H1 (cell line): ENCODE measurements around the gene CDC14C. TPM values are rescaled to one million over a fixed set of nuclear protein-coding genes. Genes with fewer than 3 reads are reported as not detected.

Experiments used
- CTCF ChIA-PET: fragments of 300-600 bp; sonication (Branson Sonifier 250); formaldehyde crosslinking; loops from one replicate; lab custom pipeline; 2021; ENCODE audit not compliant: partially characterized antibody; lab: Charles Lee
- POLR2A ChIA-PET: fragments of 300-600 bp; sonication (Branson Sonifier 250); formaldehyde crosslinking; loops from one replicate; lab custom pipeline; 2021; ENCODE audit warnings: inconsistent platforms; ENCODE audit not compliant: partially characterized antibody; lab: Charles Lee
- DNase-seq, 2 experiments: peaks; one replicate each; pipeline versions ENCODE4 v3.0.0 to v3.0.0-alpha.2; 2010 to 2022; ENCODE audit warnings: low spot score in 2 of 2, low read depth in 1 of 2, mixed read lengths in 1 of 2
- FAIRE-seq: peaks from 2 replicates; lab custom pipeline; 2011; peaks lifted over from hg19 to GRCh38; lab: Jason Lieb, UNC
- H2AFZ ChIP-seq: 2 replicates; pipeline ENCODE4 v1.8.1; 2012; ENCODE audit warnings: low read length, inconsistent platforms
- H2AK5ac ChIP-seq: 2 replicates; pipeline ENCODE4 v1.6.1; 2013; ENCODE audit warnings: low read depth, low read length
- H2BK120ac ChIP-seq: replicated peaks from 2 replicates; pipeline ENCODE3; 2013; ENCODE audit warnings: low read depth, low read length, inconsistent platforms
- H2BK12ac ChIP-seq: 2 replicates; pipeline ENCODE4 v1.6.1; 2013; ENCODE audit warnings: low read depth, low read length
- H2BK15ac ChIP-seq: 2 replicates; pipeline ENCODE4 v1.6.1; 2013; ENCODE audit warnings: low read length
- H2BK20ac ChIP-seq: 2 replicates; pipeline ENCODE4 v1.6.1; 2013; ENCODE audit warnings: low read length
- H2BK5ac ChIP-seq: 2 replicates; pipeline ENCODE4 v1.6.1; 2013; ENCODE audit warnings: low read depth, low read length
- H3K14ac ChIP-seq: 2 replicates; pipeline ENCODE4 v1.6.1; 2013; ENCODE audit warnings: inconsistent platforms; ENCODE audit not compliant: insufficient read length
- H3K18ac ChIP-seq: 2 replicates; pipeline ENCODE4 v1.6.1; 2013; ENCODE audit warnings: low read length; ENCODE audit errors: extremely low read depth
- H3K23ac ChIP-seq: 2 replicates; pipeline ENCODE4 v1.6.1; 2013; ENCODE audit warnings: inconsistent platforms; ENCODE audit not compliant: insufficient read length
- H3K23me2 ChIP-seq: 2 replicates; pipeline ENCODE4 v1.6.1; 2013; ENCODE audit warnings: low read depth, low read length
- H3K27ac ChIP-seq: 2 replicates; pipeline ENCODE4 v1.6.1; 2011; ENCODE audit warnings: low read depth, low read length, inconsistent platforms
- H3K27me3 ChIP-seq, 4 experiments: replicated peaks in 1 of 4; 1 replicate in 1 of 4; 2 replicates in 3 of 4; pipeline versions ENCODE4 v1.6.1 to v1.8.1; 2011 to 2013; ENCODE audit warnings: low read length in 3 of 4, mild to moderate bottlenecking in 3 of 4, inconsistent platforms in 2 of 4, mixed read lengths in 2 of 4, moderate library complexity in 1 of 4; ENCODE audit not compliant: control insufficient read depth in 3 of 4, insufficient read depth in 3 of 4; ENCODE audit errors: extremely low read depth in 1 of 4
- H3K36me3 ChIP-seq, 4 experiments: 2 replicates each; pipeline versions ENCODE4 v1.6.1 to v1.8.1; 2011 to 2013; ENCODE audit warnings: mild to moderate bottlenecking in 4 of 4, low read length in 3 of 4, moderate library complexity in 2 of 4, control low read depth in 1 of 4, inconsistent platforms in 1 of 4; ENCODE audit not compliant: insufficient read depth in 4 of 4, control insufficient read depth in 2 of 4
- H3K4ac ChIP-seq: replicated peaks from 2 replicates; pipeline ENCODE3; 2013; ENCODE audit warnings: low read length, low read depth, mixed read lengths, inconsistent platforms; ENCODE audit not compliant: insufficient read length
- H3K4me1 ChIP-seq, 4 experiments: replicated peaks in 1 of 4; 1 replicate in 1 of 4; 2 replicates in 3 of 4; pipeline versions ENCODE4 v1.6.1 to v1.8.1; 2011 to 2013; ENCODE audit warnings: low read length in 3 of 4, inconsistent platforms in 2 of 4, mixed read lengths in 1 of 4; ENCODE audit not compliant: insufficient read depth in 4 of 4, control insufficient read depth in 3 of 4
- H3K4me2 ChIP-seq, 2 experiments: 2 replicates each; pipeline versions ENCODE4 v1.6.1 to v1.8.1; 2011 to 2013; ENCODE audit warnings: low read depth in 2 of 2, low read length in 2 of 2, control low read depth in 1 of 2, inconsistent platforms in 1 of 2, mild to moderate bottlenecking in 1 of 2; ENCODE audit not compliant: insufficient read depth in 1 of 2
- H3K4me3 ChIP-seq, 4 experiments: fragments of 200-600, 300-600 bp in 1 of 4; sonication (generic), shearing (Covaris generic), sonication (Bioruptor Twin) in 1 of 4; 2 replicates each; pipeline versions ENCODE4 v1.5.1 to v1.8.1; 2011 to 2016; ENCODE audit warnings: low read length in 4 of 4, low read depth in 3 of 4, control low read depth in 2 of 4, inconsistent platforms in 2 of 4, mild to moderate bottlenecking in 2 of 4, mixed read lengths in 1 of 4, moderate library complexity in 1 of 4; ENCODE audit not compliant: insufficient read depth in 2 of 4; ENCODE audit errors: extremely low read depth in 1 of 4
- H3K56ac ChIP-seq: replicated peaks from 2 replicates; pipeline ENCODE3; 2013; ENCODE audit warnings: low read depth, mild to moderate bottlenecking, mixed read lengths, low read length, inconsistent platforms; ENCODE audit not compliant: insufficient read length
- H3K79me1 ChIP-seq: 2 replicates; pipeline ENCODE4 v1.6.1; 2013; ENCODE audit warnings: low read depth, low read length, control low read depth
- H3K79me2 ChIP-seq, 2 experiments: 2 replicates each; pipeline versions ENCODE4 v1.6.1 to v1.8.1; 2012 to 2013; ENCODE audit warnings: low read length in 2 of 2, mild to moderate bottlenecking in 2 of 2, inconsistent platforms in 1 of 2; ENCODE audit not compliant: insufficient read depth in 2 of 2, control insufficient read depth in 1 of 2
- H3K9ac ChIP-seq, 4 experiments: replicated peaks in 1 of 4; 1 replicate in 1 of 4; 2 replicates in 3 of 4; pipeline versions ENCODE4 v1.6.1 to v1.8.1; 2011 to 2013; ENCODE audit warnings: low read depth in 3 of 4, low read length in 3 of 4, control low read depth in 2 of 4, mild to moderate bottlenecking in 2 of 4, moderate library complexity in 2 of 4, inconsistent platforms in 1 of 4; ENCODE audit errors: extremely low read depth in 1 of 4
- H3K9me3 ChIP-seq, 2 experiments: 2 replicates each; pipeline versions ENCODE4 v1.6.1 to v1.8.1; 2012 to 2013; ENCODE audit warnings: mild to moderate bottlenecking in 2 of 2, moderate library complexity in 2 of 2, control low read depth in 1 of 2, inconsistent platforms in 1 of 2, low read depth in 1 of 2, low read length in 1 of 2, mixed read lengths in 1 of 2; ENCODE audit not compliant: insufficient read depth in 2 of 2
- H4K20me1 ChIP-seq, 2 experiments: replicated peaks in 1 of 2; 2 replicates each; pipeline versions ENCODE3 to v1.8.1; 2011 to 2013; ENCODE audit warnings: inconsistent platforms in 2 of 2, low read length in 2 of 2, mild to moderate bottlenecking in 1 of 2; ENCODE audit not compliant: insufficient read depth in 2 of 2, control insufficient read depth in 1 of 2
- H4K5ac ChIP-seq: 2 replicates; pipeline ENCODE4 v1.6.1; 2013; ENCODE audit warnings: low read length, low read depth, mixed read lengths, inconsistent platforms; ENCODE audit not compliant: insufficient read length
- H4K8ac ChIP-seq: 2 replicates; pipeline ENCODE4 v1.8.0; 2013; ENCODE audit warnings: mild to moderate bottlenecking, moderate library complexity, low read length, inconsistent platforms; ENCODE audit not compliant: insufficient read depth; ENCODE audit errors: extremely low read depth
- H4K91ac ChIP-seq: replicated peaks from 2 replicates; pipeline ENCODE3; 2013; ENCODE audit warnings: low read length, mixed read lengths, inconsistent platforms; ENCODE audit not compliant: insufficient read length
- BACH1 ChIP-seq: IDR thresholded peaks from 2 replicates; pipeline ENCODE4 v1.6.1; 2012; ENCODE audit warnings: low read length, improper control_type of control experiment
- CHD2 ChIP-seq: IDR thresholded peaks from 2 replicates; pipeline ENCODE4 v1.6.1; 2012; ENCODE audit warnings: low read length, improper control_type of control experiment
- EGR1 ChIP-seq: IDR thresholded peaks from 2 replicates; pipeline ENCODE4 v1.6.1; 2011; ENCODE audit warnings: low read depth, low read length, borderline replicate concordance
- FOSL1 ChIP-seq: IDR thresholded peaks from 2 replicates; pipeline ENCODE4 v1.6.1; 2011; ENCODE audit warnings: mild to moderate bottlenecking, low read depth, low read length, moderate library complexity; ENCODE audit not compliant: insufficient read depth
- JUN ChIP-seq: IDR thresholded peaks from 2 replicates; pipeline ENCODE4 v1.6.1; 2011; ENCODE audit warnings: low read depth, mild to moderate bottlenecking, improper control_type of control experiment, low read length
- KDM4A ChIP-seq: IDR thresholded peaks from one replicate; pipeline ENCODE4 v1.7.1; 2012; ENCODE audit warnings: low read depth, mild to moderate bottlenecking, moderate library complexity, low read length, inconsistent platforms; ENCODE audit not compliant: severe bottlenecking
- PHF8 ChIP-seq: fragments of 200-600 bp; sonication (generic); conservative IDR thresholded peaks from 2 replicates; pipeline ENCODE4 v1.7.1; 2012; ENCODE audit warnings: low read depth, mild to moderate bottlenecking, inconsistent platforms, low read length, moderate library complexity
- POLR2A ChIP-seq, 2 experiments: IDR thresholded peaks; 1 replicate in 1 of 2; 2 replicates in 1 of 2; pipeline ENCODE4 v1.6.1; 2011; ENCODE audit warnings: low read depth in 2 of 2, low read length in 2 of 2, mild to moderate bottlenecking in 2 of 2; ENCODE audit errors: control extremely low read depth in 1 of 2
- RFX5 ChIP-seq: IDR thresholded peaks from 2 replicates; pipeline ENCODE4 v1.6.1; 2011; ENCODE audit warnings: low read depth, low read length, improper control_type of control experiment, borderline replicate concordance
- SUZ12 ChIP-seq: fragments of 200-600 bp; sonication (generic); IDR thresholded peaks from 2 replicates; pipeline ENCODE4 v1.6.1; 2012; ENCODE audit warnings: mild to moderate bottlenecking, inconsistent platforms, low read length, moderate library complexity, mixed read lengths
- TAF1 ChIP-seq: IDR thresholded peaks from 2 replicates; pipeline ENCODE4 v1.6.1; 2011; ENCODE audit warnings: mild to moderate bottlenecking, low read depth, low read length
- WGBS, 2 experiments: shearing (Covaris generic) in 1 of 2; methylation state at CpG; one replicate each; pipeline versions ENCODE4 v1.1.6 to v1.1.7; 2013 to 2015; ENCODE audit warnings: low lambda C conversion rate in 2 of 2, mixed read lengths in 2 of 2, inconsistent platforms in 1 of 2, low coverage in 1 of 2, missing lambda C conversion rate in 1 of 2; ENCODE audit not compliant: insufficient replicate concordance in 2 of 2, insufficient coverage in 1 of 2, insufficient read length in 1 of 2; ENCODE audit errors: extremely low coverage in 1 of 2, missing lambda C conversion rate in 1 of 2; 5-methylcytosine and 5-hydroxymethylcytosine counted together
- polyA plus RNA-seq, 7 experiments: library from polyadenylated mRNA; depleted of rRNA in 3 of 7; stranded (reverse) in 5 of 7; unstranded in 2 of 7; fragments of >200 nt in 5 of 7; fragments of 200-250 nt in 2 of 7; gene quantifications; 1 replicate in 5 of 7; 2 replicates in 1 of 7; 4 replicates in 1 of 7; pipeline versions ENCODE4 v1.2.1 to v1.2.3, GENCODE V29; 2011 to 2013; ENCODE audit warnings: missing spikeins in 2 of 7, mixed read lengths in 2 of 7
- total RNA-seq: library from RNA; stranded (reverse); fragmentation: NEBNext Ultra II Directional; extraction: Animal tissue kit (Norgen Biotek cat#: 25700); gene quantifications from 2 replicates; pipeline ENCODE4 v1.2.1, GENCODE V29; 2021

CDC14C gene
- total and polyA plus RNA-seq, 2 of the 8 experiments (the other 6 are each of a cell fraction or from before 2014, with no cell fraction given), result 0.09 TPM; not detected in 1

DNA sequence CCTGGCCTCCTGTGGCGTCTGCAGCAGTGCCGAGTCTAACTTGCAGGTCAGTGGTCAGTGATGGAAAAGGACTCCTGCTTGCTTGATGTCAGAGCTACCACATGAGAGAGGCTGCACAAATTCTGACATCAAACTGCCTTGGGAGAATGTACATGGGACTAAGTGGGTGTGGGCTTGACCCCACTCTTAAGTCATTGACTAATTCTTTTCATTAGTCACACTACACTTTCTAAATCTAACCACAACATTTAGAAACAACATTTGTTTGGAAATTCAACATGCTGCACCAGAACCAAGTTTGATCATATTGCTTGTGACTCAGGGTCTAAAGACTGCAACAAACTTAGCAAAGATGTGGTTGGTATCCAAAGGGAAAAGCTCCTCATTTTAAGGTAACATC, 24.4 kb upstream of the CDC14C start:
- Histone ChIP-seq H3K36me3 (no peaks in the 10 kb centered on the region), H4K91ac (no peak overlapping the region), H3K23me2 (no peaks in the 10 kb centered on the region), H2AFZ (no peak overlapping the region), H3K56ac (no peak overlapping the region), H3K79me2 (no peaks in the 10 kb centered on the region), H2BK15ac (no peak overlapping the region), H3K23ac (no peak overlapping the region), H3K27me3 (peaks cover 0 to 1% (median 0%) of the 10 kb centered on the region in 4 experiments; a peak in 1 of 7 replicates), H3K4me3 (no peak overlapping the region), H2BK120ac (no peak overlapping the region), H2BK5ac (no peak overlapping the region), H4K20me1 (no peaks in the 10 kb centered on the region), H4K5ac (no peak overlapping the region), H3K9ac (no peak overlapping the region), H3K9me3 (0 out of 4 replicates have a peak, but pooled peaks cover 0 to under 1% of the 10 kb centered on the region in 2 experiments), H3K14ac (no peak overlapping the region), H2BK20ac (no peak overlapping the region), H3K4me1 (no peaks in the 10 kb centered on the region), H2AK5ac (no peak overlapping the region), H3K4me2 (no peak overlapping the region), H3K18ac (no peak overlapping the region), H3K27ac (no peak overlapping the region), H3K4ac (no peak overlapping the region), H4K8ac (no peak overlapping the region), H2BK12ac (no peak overlapping the region), H3K79me1 (no peaks in the 10 kb centered on the region)
- ChIA-PET POLR2A (no interaction called here), CTCF (no interaction called here)
- FAIRE-seq (no peak), DNase-seq (no peak)
- WGBS, 2 experiments, result 96% methylated on average over 2 of the region's 2 CpGs; no CpG with 5 or more reads in 1 of the 2 experiments
- TF ChIP-seq PHF8 (no peak), POLR2A (IDR thresholded peaks at IDR 0.05; ENCODE audit: control extremely low read depth in 1 of 2, low read depth in 2 of 2, low read length in 2 of 2) (no peak), EGR1 (no peak), BACH1 (no peak), RFX5 (no peak), CHD2 (no peak), KDM4A (no peak), FOSL1 (no peak), TAF1 (no peak), JUN (no peak), SUZ12 (no peak)
